Measurements from ENCODE around the gene PPP4R2.

DNA sequence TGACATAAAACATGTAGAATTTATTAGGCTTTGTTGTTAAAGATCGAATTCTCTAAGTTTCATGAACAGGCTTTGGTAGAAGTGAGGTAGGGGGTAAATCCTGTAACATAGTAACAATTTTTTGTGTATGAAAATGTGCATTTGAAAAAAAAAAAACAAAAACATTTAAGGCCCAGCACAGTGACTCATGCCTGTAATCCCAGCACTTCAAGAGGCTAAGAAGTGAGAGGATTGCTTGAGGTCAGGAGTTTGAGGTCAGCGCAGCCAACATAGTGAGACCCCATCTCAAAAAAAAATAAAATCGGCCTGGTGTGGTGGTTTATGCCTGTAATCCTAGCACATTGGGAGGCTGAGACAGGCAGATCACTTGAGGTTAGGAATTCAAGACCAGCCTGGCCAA, 26.8 kb upstream of the PPP4R2 start:
- TF ChIP-seq, protein P1, sequence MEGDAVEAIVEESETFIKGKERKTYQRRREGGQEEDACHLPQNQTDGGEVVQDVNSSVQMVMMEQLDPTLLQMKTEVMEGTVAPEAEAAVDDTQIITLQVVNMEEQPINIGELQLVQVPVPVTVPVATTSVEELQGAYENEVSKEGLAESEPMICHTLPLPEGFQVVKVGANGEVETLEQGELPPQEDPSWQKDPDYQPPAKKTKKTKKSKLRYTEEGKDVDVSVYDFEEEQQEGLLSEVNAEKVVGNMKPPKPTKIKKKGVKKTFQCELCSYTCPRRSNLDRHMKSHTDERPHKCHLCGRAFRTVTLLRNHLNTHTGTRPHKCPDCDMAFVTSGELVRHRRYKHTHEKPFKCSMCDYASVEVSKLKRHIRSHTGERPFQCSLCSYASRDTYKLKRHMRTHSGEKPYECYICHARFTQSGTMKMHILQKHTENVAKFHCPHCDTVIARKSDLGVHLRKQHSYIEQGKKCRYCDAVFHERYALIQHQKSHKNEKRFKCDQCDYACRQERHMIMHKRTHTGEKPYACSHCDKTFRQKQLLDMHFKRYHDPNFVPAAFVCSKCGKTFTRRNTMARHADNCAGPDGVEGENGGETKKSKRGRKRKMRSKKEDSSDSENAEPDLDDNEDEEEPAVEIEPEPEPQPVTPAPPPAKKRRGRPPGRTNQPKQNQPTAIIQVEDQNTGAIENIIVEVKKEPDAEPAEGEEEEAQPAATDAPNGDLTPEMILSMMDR (IDR thresholded peaks at IDR 0.05 in 4 of 5, conservative IDR thresholded peaks at IDR 0.05 in 1 of 5), result no peak
- TF ChIP-seq POLR2A (IDR thresholded peaks at IDR 0.05), result no peak
